ENCODE measurements around the gene CCNC.
"Not testable (repeated sequence)": the region's sequence is repeated elsewhere in the genome, so short reads cannot be mapped to it uniquely, and the experiment has no call there.

CCNC gene

DNA sequence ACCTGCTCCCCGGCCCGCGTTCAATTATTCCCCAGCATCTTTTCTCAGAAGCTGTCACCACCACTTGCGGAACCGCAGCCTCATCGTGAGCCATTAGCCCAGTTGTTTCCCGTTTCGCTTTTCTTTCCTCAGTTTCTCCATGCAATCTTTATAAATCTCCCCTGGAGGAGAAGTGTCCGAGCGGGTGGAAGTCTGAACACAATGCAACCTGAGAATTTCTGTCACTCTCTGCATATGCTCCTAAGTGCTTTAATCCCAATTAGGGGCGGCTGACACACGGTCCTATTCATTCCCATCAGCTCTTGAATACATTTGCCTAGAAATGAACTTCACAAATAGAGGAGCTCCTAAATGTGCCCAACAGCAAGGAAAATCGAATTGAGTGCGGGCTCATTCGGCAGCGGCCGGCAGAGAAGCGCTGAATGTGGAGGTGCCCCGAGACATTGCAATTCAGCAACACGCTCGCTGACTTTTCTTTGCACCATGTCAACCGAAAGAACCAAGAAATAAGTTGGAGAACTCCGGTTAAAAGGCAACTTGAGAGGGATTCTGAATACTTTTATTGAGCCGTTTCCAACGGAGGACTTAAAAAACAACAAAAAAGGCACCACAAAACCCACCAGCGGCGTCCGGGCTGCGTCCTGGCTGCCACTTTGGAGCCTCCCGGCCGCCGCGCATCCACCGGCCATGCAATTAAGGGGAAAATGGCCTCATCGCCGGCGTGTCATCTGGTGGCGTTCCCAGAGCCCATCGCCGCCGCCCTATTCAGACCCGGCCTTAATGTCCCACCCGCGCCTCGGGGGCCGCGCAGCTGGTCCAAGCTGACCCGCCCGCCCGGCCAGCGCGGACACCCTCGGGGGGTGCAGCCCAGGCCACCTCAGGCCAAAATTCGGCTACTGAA is 34.3 kb upstream of the CCNC start:
- DNase-seq (ENCODE audit: low spot score): peak; percentile 32

DNA sequence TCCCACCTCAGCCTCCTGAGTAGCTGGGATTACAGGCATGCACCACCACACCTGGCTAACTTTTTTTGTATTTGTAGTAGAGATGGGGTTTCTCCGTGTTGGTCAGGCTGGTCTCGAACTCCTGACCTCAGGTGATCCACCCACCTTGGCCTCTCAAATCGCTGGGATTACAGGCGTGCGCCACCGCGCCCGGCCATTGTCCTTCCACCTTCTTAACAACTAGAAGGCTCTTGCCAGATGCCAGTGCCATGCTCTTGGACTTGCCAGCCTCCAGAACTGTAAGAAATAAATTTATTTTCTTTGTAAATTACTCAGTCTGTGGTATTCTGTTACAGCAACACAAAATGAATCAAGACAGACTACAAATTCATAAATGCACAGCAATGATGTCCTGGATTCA is 26.2 kb upstream of the CCNC start:
- DNase-seq (ENCODE audit: low spot score): not testable (repeated sequence)

DNA sequence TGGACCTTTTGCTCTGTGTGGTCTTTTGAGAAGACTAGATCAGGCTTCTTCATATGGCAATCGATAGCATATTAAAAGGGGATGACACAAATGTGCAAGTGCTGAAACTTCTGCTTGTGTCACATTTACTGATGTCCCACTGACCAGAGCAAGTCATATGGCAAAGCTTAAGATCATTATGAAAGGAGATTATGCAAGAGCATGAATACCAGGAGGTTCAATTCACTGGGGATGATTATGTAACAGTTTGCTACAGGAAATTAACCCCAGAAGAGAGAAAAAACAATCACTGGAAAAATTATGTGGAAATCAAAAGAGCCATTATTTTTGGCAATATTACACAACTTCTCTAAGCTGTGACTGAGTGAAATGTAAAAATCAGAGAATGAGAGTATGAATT is 24.4 kb upstream of the CCNC start:
- DNase-seq (ENCODE audit: low spot score): no peak

DNA sequence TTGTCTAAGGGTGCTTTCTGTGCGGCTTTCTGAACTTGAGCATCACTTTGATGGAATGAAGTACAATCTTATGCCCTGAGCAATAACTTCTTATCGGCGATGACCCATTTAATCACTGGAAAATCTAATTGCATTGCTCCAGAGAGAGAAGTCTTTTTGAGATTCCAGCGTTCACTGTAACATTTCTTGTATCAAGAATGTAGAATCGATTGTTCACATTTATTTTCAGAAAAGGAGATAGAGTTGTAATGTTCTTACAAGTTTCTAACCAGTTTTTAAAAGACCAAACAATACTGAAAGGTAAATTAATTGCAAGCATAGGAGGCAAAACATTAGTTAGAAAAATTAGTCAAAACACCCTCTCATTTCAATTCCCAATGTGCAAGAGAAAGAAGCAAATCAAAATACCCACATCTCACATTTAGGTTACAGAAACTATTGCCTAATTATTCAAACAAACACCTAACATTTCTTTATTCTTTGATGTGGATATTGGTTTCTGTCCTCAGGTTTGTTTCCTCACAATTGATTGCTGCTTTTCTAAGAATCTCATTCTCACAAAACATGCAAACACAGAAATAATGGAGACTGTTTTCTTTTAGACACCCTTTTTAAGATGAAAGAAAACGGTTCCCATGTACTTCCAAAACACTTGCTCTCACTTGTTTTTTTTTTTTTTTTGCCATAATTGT is 23.4 kb upstream of the CCNC start:
- no peak for DNase-seq (ENCODE audit: low spot score)

DNA sequence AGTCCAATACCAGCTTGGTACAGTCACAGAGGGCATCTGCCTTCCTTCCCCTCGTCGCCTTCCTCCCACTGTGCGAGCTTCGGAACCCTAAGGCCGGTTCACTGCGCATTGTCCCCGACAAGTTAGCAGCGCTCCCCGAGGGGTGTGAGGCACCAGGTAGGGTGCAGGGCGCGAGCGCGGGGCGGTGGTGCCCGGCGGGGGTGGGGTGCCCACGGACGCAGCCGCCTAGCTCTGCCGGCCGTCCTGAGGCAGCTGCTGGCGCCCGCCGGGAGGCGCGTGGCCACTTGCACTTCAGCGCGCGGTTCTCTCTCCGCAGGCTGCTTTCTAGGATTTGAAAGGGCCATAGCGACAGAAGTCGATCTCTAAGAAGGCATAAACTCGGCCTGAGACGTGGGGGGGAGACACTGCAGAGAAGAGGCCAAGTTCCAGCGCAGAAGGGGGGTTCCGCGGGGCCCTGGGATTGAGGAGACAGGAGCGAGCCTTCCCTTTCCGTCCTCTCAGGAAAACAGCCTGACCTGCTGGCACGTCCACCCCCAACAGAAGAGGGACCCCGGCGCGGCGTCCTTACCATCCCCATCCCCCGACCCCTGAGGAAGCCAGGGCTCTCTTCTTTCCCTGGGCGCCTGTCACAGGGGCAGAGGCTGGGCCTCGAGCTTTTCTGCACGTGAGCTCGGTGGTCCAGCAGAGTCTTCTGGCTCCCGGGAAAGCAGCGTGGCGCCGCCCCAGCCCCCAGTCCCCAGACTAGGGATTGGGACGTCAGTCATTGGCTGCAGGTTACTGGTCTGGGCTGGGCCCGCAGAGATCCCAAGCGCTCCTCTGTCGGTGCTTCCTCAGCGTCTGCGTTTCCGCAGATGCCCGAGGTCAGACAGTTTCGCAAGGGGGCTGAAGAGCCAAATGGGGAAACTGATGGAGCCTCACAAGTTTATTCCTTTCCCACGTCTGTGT is 22.5 kb upstream of the CCNC start:
- no peak for DNase-seq (ENCODE audit: low spot score)

DNA sequence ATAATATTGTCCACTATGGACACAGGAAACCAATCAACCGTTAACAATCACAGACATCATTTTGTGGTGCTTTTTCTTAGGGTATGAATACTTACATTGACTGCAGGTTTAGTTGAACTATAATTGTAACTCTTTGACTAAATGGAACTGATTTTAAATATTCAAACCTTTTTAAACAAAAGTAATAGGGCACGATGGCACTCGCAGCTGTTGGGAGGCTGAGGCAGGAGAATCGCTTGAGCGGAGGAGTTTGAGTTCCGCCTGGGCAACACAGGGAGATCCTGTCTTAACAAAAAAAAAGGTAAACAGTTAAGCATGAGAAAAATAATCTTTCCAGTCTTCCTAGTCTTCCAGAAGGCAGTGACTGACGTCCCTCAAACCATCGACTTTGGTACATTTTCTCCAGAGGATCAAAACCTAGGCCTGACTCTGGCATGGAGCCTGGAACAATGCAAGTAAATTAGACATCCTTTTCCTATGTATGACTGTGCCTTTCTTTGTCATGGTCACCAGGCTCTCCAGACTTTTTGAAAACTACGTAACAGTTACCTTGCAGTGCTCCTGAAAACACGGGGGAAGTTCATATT is 21.5 kb upstream of the CCNC start:
- no peak for DNase-seq (ENCODE audit: low spot score)

DNA sequence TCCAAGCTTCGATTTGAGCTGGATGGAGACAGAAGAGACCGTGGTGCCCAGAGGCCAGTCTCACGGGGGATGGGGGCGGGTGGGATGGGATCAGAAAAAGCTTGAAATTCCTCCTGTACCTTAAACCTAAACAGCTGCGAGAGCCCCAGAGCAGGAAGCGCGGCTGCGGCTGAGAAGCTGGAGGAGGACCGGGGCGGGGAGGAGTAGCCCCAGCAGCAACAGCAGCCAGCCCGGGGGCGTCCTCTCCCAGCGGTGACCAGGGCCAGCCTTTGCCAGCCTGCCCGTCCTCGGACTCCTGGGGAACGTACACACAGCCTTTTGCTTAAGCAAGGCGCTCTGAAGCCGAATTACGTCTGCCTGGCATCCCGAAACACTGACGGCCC is 20.8 kb upstream of the CCNC start:
- peak; percentile 38 for DNase-seq (ENCODE audit: low spot score)

DNA sequence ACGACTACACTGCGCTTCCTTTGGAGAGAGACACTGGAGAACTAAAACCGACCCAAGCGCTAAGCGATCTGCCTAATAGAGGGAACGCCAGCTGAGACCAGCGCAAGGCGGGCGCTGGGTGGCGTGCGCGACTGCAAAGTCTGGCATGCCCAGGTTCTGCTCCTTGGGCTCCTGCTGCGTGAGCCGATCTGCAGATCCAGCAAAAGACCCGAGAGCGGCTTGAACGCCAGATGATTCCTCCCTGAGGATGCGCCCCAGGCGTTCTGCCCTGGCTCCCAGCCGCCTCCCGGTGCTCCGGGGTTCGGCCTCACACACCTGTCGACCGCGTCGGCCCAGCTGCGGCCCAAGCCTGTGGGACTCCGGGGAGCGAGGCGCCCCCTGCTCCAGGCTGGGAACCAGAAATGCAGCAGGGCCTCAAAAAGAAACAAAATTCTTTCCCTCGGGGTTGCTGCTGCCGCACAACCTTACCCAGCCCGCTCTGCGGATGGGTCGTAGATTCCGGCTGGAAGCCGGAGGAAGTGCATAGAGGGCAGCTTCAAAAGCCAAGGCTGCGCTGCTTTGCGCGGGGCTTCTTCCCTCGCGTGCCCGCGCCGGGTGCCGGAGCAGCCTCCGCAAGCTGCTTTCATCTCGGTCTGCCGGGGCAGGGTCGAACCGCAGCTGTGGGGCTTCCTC is 20.3 kb upstream of the CCNC start:
- DNase-seq (ENCODE audit: low spot score): peak; percentile 80

DNA sequence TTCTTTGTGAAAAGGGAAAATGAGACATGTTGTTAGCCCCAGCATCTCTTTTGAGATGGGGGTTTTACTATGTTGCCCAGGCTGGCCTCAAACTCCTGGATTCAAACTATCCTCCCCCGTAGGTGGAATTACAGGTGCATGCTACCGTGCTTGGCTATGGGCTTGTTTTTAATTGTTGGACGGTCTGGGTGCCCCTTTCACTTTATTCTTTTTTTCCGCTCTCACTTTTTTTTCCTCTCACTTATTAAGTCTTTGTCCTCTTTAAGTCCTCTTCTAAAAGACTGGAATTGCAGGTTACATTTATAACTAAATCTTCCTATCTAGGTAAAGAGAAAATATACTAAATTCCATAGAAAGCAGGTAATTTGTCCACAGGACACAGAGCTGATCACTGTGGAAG is 19.3 kb upstream of the CCNC start:
- no peak for DNase-seq (ENCODE audit: low spot score)

DNA sequence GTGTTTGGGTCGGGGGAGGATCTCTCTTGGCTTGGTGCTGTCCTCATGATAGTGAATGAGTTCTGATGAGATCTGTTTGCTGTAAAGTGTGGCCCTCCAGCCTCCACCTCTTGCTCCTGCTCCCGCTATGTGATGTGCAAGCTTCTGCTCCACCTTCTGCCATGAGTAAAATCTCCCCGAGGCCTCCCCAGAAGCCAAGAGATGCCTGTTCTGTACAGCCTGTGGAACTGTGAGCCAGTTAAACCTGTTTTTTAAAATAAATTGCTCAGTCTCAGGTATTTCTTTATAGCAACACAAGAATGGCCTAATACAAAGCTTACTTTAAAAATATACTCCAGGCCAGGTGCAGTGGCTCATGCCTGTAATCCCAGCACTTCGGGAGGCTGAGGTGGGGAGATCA is 11.3 kb upstream of the CCNC start:
- no peak for DNase-seq (ENCODE audit: low spot score)

DNA sequence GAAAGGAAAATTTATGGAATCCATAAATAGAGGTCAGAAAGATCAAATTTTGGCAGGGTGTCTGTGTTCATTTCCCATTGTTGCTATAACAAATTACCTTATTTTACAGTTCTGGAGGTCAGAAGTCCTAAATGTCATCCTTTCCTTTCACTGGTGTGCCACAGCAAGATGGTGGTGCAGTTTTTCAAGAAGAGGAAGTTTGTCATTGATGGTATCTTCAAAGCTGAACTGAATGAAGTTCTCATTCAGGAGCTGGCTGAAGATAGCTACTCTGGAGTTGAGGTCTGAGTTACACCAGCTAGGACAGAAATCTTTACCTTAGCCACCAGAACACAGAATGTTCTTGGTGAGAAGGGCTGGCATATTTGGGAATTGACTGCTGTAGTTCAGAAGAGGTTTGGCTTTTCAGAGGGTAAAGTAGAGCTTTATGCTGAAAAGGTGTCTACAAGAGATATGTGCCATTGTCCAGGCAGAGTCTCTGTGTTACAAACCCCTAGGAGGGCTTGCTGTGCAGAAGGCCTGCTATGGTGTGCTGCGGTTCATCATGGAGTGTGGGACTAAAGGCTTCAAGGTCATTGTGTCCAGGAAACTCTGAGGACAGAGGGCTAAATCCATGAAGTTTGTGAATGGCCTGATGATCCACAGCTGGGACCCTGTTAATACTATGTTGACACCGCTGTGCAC is 7.2 kb upstream of the CCNC start:
- no peak for DNase-seq (ENCODE audit: low spot score)

DNA sequence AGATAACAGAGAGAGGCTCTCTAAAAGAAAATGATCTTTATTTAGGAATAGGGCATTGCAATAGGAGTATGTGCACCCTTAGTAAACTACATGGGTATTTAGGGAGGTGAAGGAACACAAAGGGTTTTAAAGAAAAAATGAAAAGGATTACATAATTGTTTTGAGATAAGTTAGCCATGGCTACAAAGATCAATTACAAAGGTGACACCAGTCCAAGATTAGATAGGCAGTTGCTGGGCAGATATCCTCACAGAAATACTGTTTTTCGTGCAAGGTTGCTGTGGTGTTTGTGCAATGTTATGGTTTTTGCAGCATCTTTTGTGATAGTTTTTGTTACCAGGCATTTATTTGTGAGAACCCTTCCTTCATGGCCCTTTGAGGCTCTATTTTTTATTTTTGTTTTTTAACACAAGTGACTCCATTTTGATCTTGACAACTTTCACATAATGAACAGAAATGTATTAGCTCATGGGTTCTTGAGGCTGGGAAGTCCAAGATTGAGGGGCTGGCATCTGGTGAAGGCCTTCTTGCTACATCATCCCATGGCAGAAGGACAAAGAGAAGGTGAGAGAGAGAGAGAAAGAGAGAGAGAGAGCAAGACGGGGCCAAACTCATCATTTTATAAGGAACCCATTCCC is 5.6 kb upstream of the CCNC start:
- no peak for DNase-seq (ENCODE audit: low spot score)

DNA sequence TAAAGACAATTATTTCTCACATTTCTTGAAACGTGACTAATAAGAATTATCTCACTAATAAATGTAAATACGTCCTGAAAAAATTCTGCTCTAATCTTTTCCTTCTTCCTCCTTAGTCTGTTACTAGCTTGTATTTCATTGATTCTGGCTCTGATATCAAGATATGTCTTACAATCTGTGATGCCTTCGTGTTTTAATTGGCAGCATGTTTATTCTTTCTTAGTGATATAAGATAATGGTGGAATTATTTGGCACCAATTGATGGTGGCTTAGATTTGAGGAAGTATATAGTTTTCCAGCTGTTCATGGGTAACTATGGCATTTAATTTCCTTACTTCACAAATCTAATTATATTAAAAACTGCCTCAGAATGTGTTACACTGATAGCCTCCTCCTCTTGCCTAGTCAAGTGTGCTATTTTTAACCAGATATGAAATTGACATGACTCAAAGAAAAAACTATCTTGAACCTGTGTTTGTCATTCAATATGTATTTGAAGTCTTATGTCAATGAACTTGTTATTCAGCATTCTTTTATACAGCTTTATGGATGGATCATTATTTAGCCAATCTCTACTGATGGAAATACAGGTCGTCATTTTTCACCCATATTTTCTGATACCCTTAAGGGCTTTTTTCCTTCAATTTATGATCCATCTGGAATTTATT is 5.3 kb downstream of the CCNC start:
- DNase-seq (ENCODE audit: low spot score): no peak

DNA sequence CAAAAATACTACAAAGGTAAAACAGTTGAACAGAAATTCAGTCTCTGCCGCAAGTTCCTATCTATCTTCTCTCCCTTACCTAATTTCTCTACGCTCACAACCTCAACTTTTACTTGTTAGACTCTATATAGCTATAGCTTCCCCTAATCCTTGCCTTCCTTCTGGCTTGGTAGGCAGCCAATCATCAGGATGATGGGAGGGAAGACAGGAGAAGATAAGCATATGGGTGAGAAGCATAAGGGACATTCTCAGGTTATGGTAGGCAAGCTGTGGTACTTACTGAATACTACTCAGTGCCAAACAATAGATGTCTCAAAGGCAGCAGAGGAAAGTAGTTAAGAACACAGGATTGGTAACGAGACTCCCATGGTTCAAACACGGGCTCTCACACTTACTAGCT is 7.8 kb downstream of the CCNC start:
- DNase-seq (ENCODE audit: low spot score): no peak

DNA sequence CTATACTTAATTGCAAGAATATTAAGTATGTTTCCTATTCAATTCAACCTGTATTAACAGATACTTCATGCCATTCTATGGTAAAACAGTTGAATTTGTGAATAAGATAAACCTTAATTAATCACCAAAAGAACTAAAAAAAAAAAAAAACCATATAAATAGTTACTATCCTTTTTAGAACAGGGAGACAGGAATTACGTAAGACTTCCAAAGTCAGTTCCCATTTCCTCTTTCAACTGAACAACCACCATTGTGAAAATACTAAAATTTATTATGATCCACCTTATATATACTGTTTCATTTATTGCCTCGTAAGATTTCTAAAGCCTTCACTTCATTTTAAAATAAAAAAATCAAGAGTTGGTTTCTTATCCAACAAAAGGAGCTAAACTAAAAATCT is 9.4 kb downstream of the CCNC start:
- no peak for DNase-seq (ENCODE audit: low spot score)

DNA sequence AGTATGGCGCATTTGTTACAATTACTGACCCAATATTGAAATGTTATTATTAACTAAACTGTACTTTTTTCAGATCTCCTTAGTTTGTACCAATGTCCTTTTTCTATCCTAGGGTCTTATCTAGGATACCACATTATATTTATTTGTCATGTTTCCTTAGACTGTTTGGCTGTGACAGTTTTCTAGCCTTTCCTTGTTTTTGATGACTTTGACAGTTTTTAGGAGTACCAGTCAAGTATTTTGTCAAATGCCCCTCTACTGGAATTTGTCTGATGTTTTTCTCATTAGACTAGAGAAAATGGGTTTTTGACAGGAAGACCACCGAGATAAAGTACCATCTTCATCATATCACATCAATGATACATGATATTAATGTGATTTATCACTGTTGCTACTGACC is 14.6 kb downstream of the CCNC start:
- DNase-seq (ENCODE audit: low spot score): no peak

DNA sequence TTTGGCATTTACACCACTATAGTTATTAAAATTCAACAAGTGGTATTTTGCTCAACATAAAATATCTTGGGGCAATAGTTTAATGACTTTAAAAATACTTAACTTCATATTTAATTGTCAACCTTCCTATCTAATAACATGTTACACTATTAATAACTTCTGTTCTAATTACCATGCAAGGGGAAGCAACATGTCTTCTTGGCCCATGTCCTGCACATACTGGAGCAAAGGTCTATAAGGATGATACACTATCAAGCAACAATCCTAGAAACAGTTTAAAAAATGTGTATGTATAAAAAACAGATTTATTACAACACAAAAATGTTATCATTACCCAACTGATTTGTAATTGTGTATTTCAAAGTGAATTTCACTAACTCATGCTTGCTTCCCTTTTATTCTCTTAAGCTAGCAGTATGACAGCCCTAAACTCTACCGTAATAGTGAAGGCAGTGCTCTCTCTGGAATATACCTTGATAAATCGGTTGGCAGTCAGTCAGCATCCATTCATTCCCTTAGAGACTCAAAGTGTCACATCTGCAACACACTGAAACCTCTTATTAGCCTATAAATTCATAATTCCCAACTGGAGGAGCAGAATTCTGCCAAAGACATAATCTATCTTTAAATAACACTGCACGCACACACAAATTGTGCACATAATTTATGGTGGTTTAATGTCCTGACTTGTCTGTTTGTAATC is 18.3 kb downstream of the CCNC start:
- DNase-seq (ENCODE audit: low spot score): no peak

DNA sequence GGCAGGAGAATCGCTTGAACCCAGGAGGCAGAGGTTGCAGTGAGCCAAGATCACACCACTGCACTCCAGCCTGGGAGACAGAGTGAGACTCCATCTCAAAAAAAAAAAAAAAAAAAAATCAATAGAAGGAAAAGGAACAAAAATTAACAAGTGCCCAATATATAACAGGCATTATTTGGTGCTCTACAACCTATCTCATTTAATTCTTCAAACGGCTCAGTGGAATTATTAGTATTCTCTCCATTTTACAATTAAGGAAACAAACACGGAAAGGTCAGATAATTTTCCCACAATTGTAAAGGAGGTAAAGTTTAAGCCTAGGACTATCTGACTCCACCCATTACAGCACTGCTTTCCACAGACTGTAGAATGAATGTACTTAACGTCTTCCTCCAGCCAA is 19.8 kb downstream of the CCNC start:
- no peak for DNase-seq (ENCODE audit: low spot score)

DNA sequence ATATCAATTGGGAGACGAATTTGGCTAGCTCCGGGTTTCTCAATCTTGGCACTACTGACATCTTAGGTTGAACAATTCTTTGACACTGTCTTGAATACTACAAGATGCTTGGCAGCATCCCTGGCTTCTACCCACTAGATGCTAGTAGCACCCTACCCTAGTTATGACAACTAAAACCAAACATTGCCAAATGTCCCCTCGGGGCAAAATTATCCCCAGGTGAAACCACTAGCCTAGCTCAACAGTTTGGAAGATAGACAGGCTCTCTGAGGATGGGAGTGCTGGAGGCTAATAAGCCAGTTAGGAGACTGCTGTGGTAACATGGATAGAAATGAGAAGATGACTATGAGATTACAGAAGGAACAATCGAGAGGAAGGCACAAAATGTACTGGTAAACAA is 20.9 kb downstream of the CCNC start:
- DNase-seq (ENCODE audit: low spot score): no peak

All from AG20443 (cell line).